Esophagus squamous epithelium (tissue), 5 donors: ENCODE results near the gene DDR2. TPM values are rescaled to one million over a fixed set of nuclear protein-coding genes. Genes with fewer than 3 reads are reported as not detected.

Source experiments
- DNase-seq: peaks from one replicate; lab custom pipeline; 2025; lab: John Stamatoyannopoulos, UW
- H3K27ac ChIP-seq, 4 donors: fragments of 200-600 bp; sonication (generic); one replicate each; pipeline ENCODE4 v1.5.1; 2016 to 2019; ENCODE audit warnings: mild to moderate bottlenecking in 1 of 4
- H3K27me3 ChIP-seq, 4 donors: fragments of 200-600 bp; sonication (generic); 1 replicate in 3 of 4; 2 replicates in 1 of 4; pipeline versions ENCODE4 v1.5.1 to v1.6.0; 2017 to 2021; ENCODE audit warnings: antibody characterized with exemption in 1 of 4
- H3K36me3 ChIP-seq, 3 donors: fragments of 200-600 bp; sonication (generic); one replicate each; pipeline ENCODE4 v1.5.1; 2016 to 2019
- H3K4me1 ChIP-seq, 3 donors: fragments of 200-600 bp; sonication (generic); one replicate each; pipeline ENCODE4 v1.5.1; 2017 to 2019
- H3K4me3 ChIP-seq, 4 donors: fragments of 200-600 bp; sonication (generic); 1 replicate in 3 of 4; 2 replicates in 1 of 4; pipeline ENCODE4 v1.5.1; 2016 to 2019; ENCODE audit warnings: mild to moderate bottlenecking in 2 of 4, moderate library complexity in 1 of 4
- H3K9me3 ChIP-seq, 3 donors: fragments of 200-600 bp; sonication (generic); one replicate each; pipeline ENCODE4 v1.5.1; 2016 to 2019
- POLR2A ChIP-seq, 4 donors: fragments of 450-650 bp; IDR thresholded peaks; one replicate each; pipeline ENCODE4 v1.6.1; 2017; ENCODE audit warnings: antibody characterized with exemption in 4 of 4, mild to moderate bottlenecking in 4 of 4, moderate library complexity in 3 of 4
- WGBS, 2 donors: methylation state at CpG; one replicate each; pipeline ENCODE4 v1.1.5; 2018; 5-methylcytosine and 5-hydroxymethylcytosine counted together
- intact Hi-C: fragments of 100-400 bp; cut with DNase I; formaldehyde crosslinking; loops from one replicate; pipeline ENCODE4 v1.15.0; 2022
- total RNA-seq, 4 donors: library from RNA; depleted of rRNA; stranded (reverse); fragments of >200 nt; gene quantifications; one replicate each; pipeline ENCODE4 v1.1.0, GENCODE V29; 2016
- TF ChIP-seq, protein P1 (sequence below), 6 experiments: fragments of 450-650 bp in 4 of 6; fragments of 200-600 bp in 2 of 6; sonication (generic) in 2 of 6; IDR thresholded peaks; one replicate each; pipeline ENCODE4 v1.5.1; 2016 to 2019; ENCODE audit warnings: antibody characterized with exemption in 6 of 6, mild to moderate bottlenecking in 4 of 6, moderate library complexity in 4 of 6
- donor health status: DM: yes; HTN: yes; CAD: no.

DDR2 gene
- total RNA-seq, 4 donors from 2014 or later, result 1.5 to 88.1 (median 15.9) TPM

DNA sequence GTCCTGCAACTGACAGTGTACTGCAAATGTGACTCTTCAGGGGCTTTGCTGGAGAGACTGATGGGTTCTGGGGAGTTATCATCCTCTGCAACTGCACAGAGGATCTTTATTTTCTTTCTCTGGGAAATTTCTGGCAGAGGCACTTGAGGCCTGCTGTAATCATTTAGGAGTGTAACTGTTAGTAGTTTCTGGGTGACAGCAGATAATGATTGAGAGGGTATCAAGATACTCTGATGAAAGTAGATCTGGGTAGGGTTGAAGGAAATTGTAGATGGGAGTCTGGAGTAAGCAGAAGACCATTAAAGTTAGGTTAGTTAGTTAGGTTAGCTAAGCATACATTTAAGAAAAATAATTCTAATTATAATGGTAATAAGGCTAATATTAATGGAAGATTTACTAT, 11.0 kb upstream of the DDR2 start:
- Histone ChIP-seq H3K27me3 (no peaks in the 10 kb centered on the region), H3K27ac (no peak overlapping the region), H3K36me3 (no peaks in the 10 kb centered on the region), H3K9me3 (peaks cover 0 to 15% (median 3%) of the 10 kb centered on the region in 3 donors), H3K4me3 (no peak overlapping the region), H3K4me1 (peaks cover 0 to 10% (median 2%) of the 10 kb centered on the region in 3 donors)
- DNase-seq, result no peak
- intact Hi-C loops, result no loop called here
- no peak for TF ChIP-seq POLR2A (IDR thresholded peaks at IDR 0.05)
- TF ChIP-seq, protein P1, sequence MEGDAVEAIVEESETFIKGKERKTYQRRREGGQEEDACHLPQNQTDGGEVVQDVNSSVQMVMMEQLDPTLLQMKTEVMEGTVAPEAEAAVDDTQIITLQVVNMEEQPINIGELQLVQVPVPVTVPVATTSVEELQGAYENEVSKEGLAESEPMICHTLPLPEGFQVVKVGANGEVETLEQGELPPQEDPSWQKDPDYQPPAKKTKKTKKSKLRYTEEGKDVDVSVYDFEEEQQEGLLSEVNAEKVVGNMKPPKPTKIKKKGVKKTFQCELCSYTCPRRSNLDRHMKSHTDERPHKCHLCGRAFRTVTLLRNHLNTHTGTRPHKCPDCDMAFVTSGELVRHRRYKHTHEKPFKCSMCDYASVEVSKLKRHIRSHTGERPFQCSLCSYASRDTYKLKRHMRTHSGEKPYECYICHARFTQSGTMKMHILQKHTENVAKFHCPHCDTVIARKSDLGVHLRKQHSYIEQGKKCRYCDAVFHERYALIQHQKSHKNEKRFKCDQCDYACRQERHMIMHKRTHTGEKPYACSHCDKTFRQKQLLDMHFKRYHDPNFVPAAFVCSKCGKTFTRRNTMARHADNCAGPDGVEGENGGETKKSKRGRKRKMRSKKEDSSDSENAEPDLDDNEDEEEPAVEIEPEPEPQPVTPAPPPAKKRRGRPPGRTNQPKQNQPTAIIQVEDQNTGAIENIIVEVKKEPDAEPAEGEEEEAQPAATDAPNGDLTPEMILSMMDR (IDR thresholded peaks at IDR 0.05), result no peak

GRCh38 chr1:162625679-162626078, 6.6 kb upstream of the DDR2 start:
- Histone ChIP-seq H3K36me3 (no peaks in the 10 kb centered on the region), H3K27me3 (no peaks in the 10 kb centered on the region), H3K9me3 (no peaks in the 10 kb centered on the region), H3K27ac (peak overlapping the region in 2 of 4 donors; percentile 63 to 65), H3K4me3 (no peak overlapping the region), H3K4me1 (peaks cover 0 to 23% (median 7%) of the 10 kb centered on the region in 3 donors)
- no peak for DNase-seq
- TF ChIP-seq, protein P1 (IDR thresholded peaks at IDR 0.05), result no peak
- TF ChIP-seq POLR2A (IDR thresholded peaks at IDR 0.05), result no peak
- intact Hi-C loops, result no loop called here
- 56 to 72% methylated on average over 2 of the region's 2 CpGs for WGBS, 2 donors

- no peak for DNase-seq
- intact Hi-C loops, result no loop called here
- WGBS, 2 donors, result 48 to 49% methylated on average over 2 of the region's 2 CpGs
- TF ChIP-seq POLR2A (IDR thresholded peaks at IDR 0.05), result no peak
- TF ChIP-seq, protein P1 (IDR thresholded peaks at IDR 0.05), result no peak
- Histone ChIP-seq H3K27ac (peak overlapping the region; percentile 45 to 70 (median 64)), H3K9me3 (no peaks in the 10 kb centered on the region), H3K4me1 (peaks cover 0 to 25% (median 7%) of the 10 kb centered on the region in 3 donors), H3K4me3 (peak overlapping the region in 2 of 4 donors; percentile 20 to 47), H3K27me3 (no peaks in the 10 kb centered on the region), H3K36me3 (no peaks in the 10 kb centered on the region)
These were observed 6.2 kb upstream of the DDR2 start for GRCh38 chr1:162626094-162626493.

DNA sequence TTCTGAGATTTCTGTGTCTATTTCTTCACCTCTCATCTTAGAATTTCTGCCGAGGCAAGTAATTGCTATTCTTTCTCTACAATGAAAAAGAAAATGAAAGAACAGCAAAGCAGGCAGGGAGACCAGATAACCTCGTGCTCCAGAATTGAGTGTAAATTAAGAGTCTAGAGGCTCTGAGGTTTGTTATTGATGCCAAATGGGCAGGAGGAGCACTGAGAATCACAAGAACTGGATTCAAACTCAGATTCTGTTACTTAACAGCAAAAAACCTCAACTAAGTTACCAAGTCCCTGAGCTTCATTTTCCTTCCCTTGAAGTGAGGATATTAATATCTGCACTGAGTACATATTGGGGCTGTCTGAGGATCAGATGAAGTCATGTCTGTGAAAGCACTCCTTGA, 5.5 kb upstream of the DDR2 start:
- no peak for TF ChIP-seq POLR2A (IDR thresholded peaks at IDR 0.05)
- TF ChIP-seq, protein P1 (IDR thresholded peaks at IDR 0.05), result no peak
- Histone ChIP-seq H3K4me3 (peak overlapping the region in 2 of 4 donors; percentile 20 to 47), H3K36me3 (no peaks in the 10 kb centered on the region), H3K27ac (peak overlapping the region; percentile 45 to 70 (median 64)), H3K9me3 (no peaks in the 10 kb centered on the region), H3K4me1 (peaks cover 0 to 25% (median 7%) of the 10 kb centered on the region in 3 donors), H3K27me3 (no peaks in the 10 kb centered on the region)
- intact Hi-C loops, result no loop called here
- WGBS, 2 donors, result 3 to 9% methylated on average over 2 of the region's 2 CpGs
- DNase-seq, result no peak

GRCh38 chr1:162627662-162628296, 4.5 kb upstream of the DDR2 start:
- intact Hi-C loops, result no loop called here
- Histone ChIP-seq H3K27me3 (no peaks in the 10 kb centered on the region), H3K36me3 (no peaks in the 10 kb centered on the region), H3K27ac (no peak overlapping the region), H3K9me3 (no peaks in the 10 kb centered on the region), H3K4me3 (no peak overlapping the region), H3K4me1 (peaks cover 0 to 25% (median 7%) of the 10 kb centered on the region in 3 donors)
- DNase-seq, result no peak
- TF ChIP-seq, protein P1 (IDR thresholded peaks at IDR 0.05), result peak in 3 of 6 experiments; percentile 18 to 39 (median 26)
- no peak for TF ChIP-seq POLR2A (IDR thresholded peaks at IDR 0.05)
- WGBS, 2 donors, result 61 to 63% methylated on average over 3 of the region's 3 CpGs
